Astrocyte (in vitro differentiated cells and primary cell): Measurements from ENCODE around the gene DTNBP1.

Source experiments
- EZH2 ChIP-seq: IDR thresholded peaks from 2 replicates; pipeline ENCODE4 v1.6.1; 2012; ENCODE audit warnings: mild to moderate bottlenecking, low read length, inconsistent platforms; ENCODE audit not compliant: insufficient read depth
- TF ChIP-seq, protein P1 (sequence below): IDR thresholded peaks from 2 replicates; pipeline ENCODE4 v1.5.1; 2011; ENCODE audit warnings: low read depth, mild to moderate bottlenecking, inconsistent platforms, low read length, moderate library complexity; ENCODE audit not compliant: insufficient read depth

DNA sequence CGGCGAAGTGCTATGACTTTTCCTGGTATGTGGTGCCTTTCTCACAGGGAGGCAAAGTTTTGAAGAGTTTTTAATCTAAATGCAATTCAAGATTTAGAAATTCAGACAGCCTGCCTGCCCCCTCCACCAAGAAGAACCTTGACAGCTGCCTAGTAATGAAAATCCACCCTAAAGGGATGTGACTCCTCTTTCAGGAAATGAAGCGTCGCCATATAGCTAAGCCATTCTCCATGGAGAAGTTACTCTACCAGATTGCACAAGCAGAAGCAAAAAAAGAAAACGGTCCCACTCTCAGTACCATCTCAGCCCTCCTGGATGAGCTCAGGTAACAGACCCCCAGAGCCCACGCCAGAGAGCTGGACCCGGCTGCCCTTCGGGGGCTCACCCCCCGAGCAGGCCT is 150.1 kb downstream of the DTNBP1 start:
- TF ChIP-seq, protein P1, sequence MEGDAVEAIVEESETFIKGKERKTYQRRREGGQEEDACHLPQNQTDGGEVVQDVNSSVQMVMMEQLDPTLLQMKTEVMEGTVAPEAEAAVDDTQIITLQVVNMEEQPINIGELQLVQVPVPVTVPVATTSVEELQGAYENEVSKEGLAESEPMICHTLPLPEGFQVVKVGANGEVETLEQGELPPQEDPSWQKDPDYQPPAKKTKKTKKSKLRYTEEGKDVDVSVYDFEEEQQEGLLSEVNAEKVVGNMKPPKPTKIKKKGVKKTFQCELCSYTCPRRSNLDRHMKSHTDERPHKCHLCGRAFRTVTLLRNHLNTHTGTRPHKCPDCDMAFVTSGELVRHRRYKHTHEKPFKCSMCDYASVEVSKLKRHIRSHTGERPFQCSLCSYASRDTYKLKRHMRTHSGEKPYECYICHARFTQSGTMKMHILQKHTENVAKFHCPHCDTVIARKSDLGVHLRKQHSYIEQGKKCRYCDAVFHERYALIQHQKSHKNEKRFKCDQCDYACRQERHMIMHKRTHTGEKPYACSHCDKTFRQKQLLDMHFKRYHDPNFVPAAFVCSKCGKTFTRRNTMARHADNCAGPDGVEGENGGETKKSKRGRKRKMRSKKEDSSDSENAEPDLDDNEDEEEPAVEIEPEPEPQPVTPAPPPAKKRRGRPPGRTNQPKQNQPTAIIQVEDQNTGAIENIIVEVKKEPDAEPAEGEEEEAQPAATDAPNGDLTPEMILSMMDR = no peak
- no peak for TF ChIP-seq EZH2
